ENCODE results near the gene TMEM8B. TPM values are rescaled to one million over a fixed set of nuclear protein-coding genes. Genes with fewer than 3 reads are reported as not detected.
"Not testable (repeated sequence)": the region's sequence is repeated elsewhere in the genome, so short reads cannot be mapped to it uniquely, and the experiment has no call there.

The TMEM8B gene
- total and polyA plus RNA-seq, 2 of the 8 experiments (the other 6 are each of a cell fraction or from before 2014, with no cell fraction given) = 7.5 to 10.4 TPM

DNA sequence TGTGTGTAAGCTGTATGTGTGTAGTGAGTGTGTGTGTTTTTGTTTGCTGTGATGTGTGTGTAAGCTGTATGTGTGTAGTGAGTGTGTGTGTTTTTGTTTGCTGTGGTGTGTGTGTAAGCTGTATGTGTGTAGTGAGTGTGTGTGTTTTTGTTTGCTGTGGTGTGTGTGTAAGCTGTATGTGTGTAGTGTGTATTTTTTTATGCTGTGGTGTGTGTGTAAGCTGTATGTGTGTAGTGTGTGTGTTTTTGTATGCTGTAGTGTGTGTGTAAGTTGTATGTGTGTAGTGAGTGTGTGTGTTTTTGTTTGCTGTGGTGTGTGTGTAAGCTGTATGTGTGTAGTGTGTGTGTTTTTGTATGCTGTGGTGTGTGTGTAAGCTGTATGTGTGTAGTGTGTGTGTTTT is 84.4 kb downstream of the TMEM8B start:
- POLR2A ChIA-PET (ENCODE audit: partially characterized antibody); DNase-seq (ENCODE audit: low read depth in 1 of 2, low spot score in 2 of 2); H2BK120ac ChIP-seq (replicated peaks; ENCODE audit: low read depth, low read length): not testable (repeated sequence)

More for the DNA sequence above, 84.4 kb downstream of the TMEM8B start:
- H3K27ac ChIP-seq (ENCODE audit: low read depth, low read length); H3K9ac ChIP-seq (replicated peaks in 1 of 4; ENCODE audit: extremely low read depth in 1 of 4, low read depth in 3 of 4, low read length in 3 of 4); H4K91ac ChIP-seq (replicated peaks; ENCODE audit: insufficient read length, low read length); H4K8ac ChIP-seq (ENCODE audit: extremely low read depth, insufficient read depth, low read length); H3K79me2 ChIP-seq (ENCODE audit: control insufficient read depth in 1 of 2, insufficient read depth in 2 of 2, low read length in 2 of 2); H3K4ac ChIP-seq (replicated peaks; ENCODE audit: insufficient read length, low read depth, low read length); H3K4me2 ChIP-seq (ENCODE audit: insufficient read depth in 1 of 2, low read depth in 2 of 2, low read length in 2 of 2); H3K36me3 ChIP-seq (ENCODE audit: control insufficient read depth in 2 of 4, insufficient read depth in 4 of 4, low read length in 3 of 4); H3K27me3 ChIP-seq (replicated peaks in 1 of 4; ENCODE audit: control insufficient read depth in 3 of 4, extremely low read depth in 1 of 4, insufficient read depth in 3 of 4, low read length in 3 of 4); H3K9me3 ChIP-seq (ENCODE audit: insufficient read depth in 2 of 2, low read depth in 1 of 2, low read length in 1 of 2); H2AK5ac ChIP-seq (ENCODE audit: low read depth, low read length); H2BK20ac ChIP-seq (ENCODE audit: low read length); H3K23me2 ChIP-seq (ENCODE audit: low read depth, low read length); H3K14ac ChIP-seq (ENCODE audit: insufficient read length); FAIRE-seq; CTCF ChIA-PET (ENCODE audit: partially characterized antibody); H3K56ac ChIP-seq (replicated peaks; ENCODE audit: insufficient read length, low read depth, low read length); H3K23ac ChIP-seq (ENCODE audit: insufficient read length); H3K4me3 ChIP-seq (ENCODE audit: extremely low read depth in 1 of 4, insufficient read depth in 2 of 4, low read depth in 3 of 4, low read length in 4 of 4); H4K5ac ChIP-seq (ENCODE audit: insufficient read length, low read depth, low read length); H2BK15ac ChIP-seq (ENCODE audit: low read length); H4K20me1 ChIP-seq (replicated peaks in 1 of 2; ENCODE audit: control insufficient read depth in 1 of 2, insufficient read depth in 2 of 2, low read length in 2 of 2); H2BK5ac ChIP-seq (ENCODE audit: low read depth, low read length); H3K79me1 ChIP-seq (ENCODE audit: low read depth, low read length); H3K18ac ChIP-seq (ENCODE audit: extremely low read depth, low read length); H2BK12ac ChIP-seq (ENCODE audit: low read depth, low read length); H2AFZ ChIP-seq (ENCODE audit: low read length): not testable (repeated sequence)
- peaks cover 6 to 15% (median 11%) of the 10 kb centered on the region in 4 experiments for H3K4me1 ChIP-seq (replicated peaks in 1 of 4; ENCODE audit: control insufficient read depth in 3 of 4, insufficient read depth in 4 of 4, low read length in 3 of 4)
